Peyer's patch (tissue), 4 donors: Measurements from ENCODE around the gene ZNF75A. TPM values are rescaled to one million over a fixed set of nuclear protein-coding genes. Genes with fewer than 3 reads are reported as not detected.

Experiments
- DNase-seq, 3 donors: peaks; one replicate each; pipeline ENCODE4 v3.0.0-alpha.2; 2017 to 2019
- H3K27ac ChIP-seq, 4 donors: fragments of 200-600 bp; sonication (generic); one replicate each; pipeline ENCODE4 v1.5.1; 2016 to 2019
- H3K27me3 ChIP-seq, 2 donors: fragments of 200-600 bp; sonication (generic); one replicate each; pipeline ENCODE4 v1.5.1; 2019
- H3K36me3 ChIP-seq, 3 donors: fragments of 200-600 bp; sonication (generic); one replicate each; pipeline ENCODE4 v1.5.1; 2016 to 2019
- H3K4me1 ChIP-seq, 4 donors: fragments of 200-600 bp; sonication (generic); one replicate each; pipeline ENCODE4 v1.5.1; 2016 to 2019
- H3K4me3 ChIP-seq, 4 donors: fragments of 200-600 bp; sonication (generic); 1 replicate in 3 of 4; 2 replicates in 1 of 4; pipeline ENCODE4 v1.5.1; 2016 to 2019; ENCODE audit warnings: mild to moderate bottlenecking in 1 of 4
- H3K9me3 ChIP-seq, 4 donors: fragments of 200-600 bp; sonication (generic); one replicate each; pipeline ENCODE4 v1.5.1; 2016 to 2019; ENCODE audit warnings: mild to moderate bottlenecking in 1 of 4
- CTCF ChIP-seq, 6 experiments: fragments of 450-650 bp in 4 of 6; fragments of 200-600 bp in 2 of 6; sonication (generic) in 1 of 6; IDR thresholded peaks; one replicate each; pipeline ENCODE4 v1.5.1; 2017 to 2019; ENCODE audit warnings: antibody characterized with exemption in 6 of 6, mild to moderate bottlenecking in 3 of 6, moderate library complexity in 1 of 6
- POLR2A ChIP-seq, 2 donors: fragments of 450-650 bp; IDR thresholded peaks; one replicate each; pipeline ENCODE4 v1.5.1; 2017; ENCODE audit warnings: antibody characterized with exemption in 2 of 2, mild to moderate bottlenecking in 2 of 2, moderate library complexity in 2 of 2
- total RNA-seq, 4 donors: library from RNA; depleted of rRNA; stranded (reverse); fragments of >200 nt; gene quantifications; one replicate each; pipeline ENCODE4 v1.1.0, GENCODE V29; 2016

The ZNF75A gene
- total RNA-seq, 4 donors from 2014 or later, result 19.3 to 56.9 (median 41.6) TPM

- Histone ChIP-seq H3K4me1 (no peaks in the 10 kb centered on the region), H3K36me3 (no peaks in the 10 kb centered on the region), H3K27ac (no peak overlapping the region), H3K4me3 (no peak overlapping the region), H3K9me3 (no peaks in the 10 kb centered on the region), H3K27me3 (no peaks in the 10 kb centered on the region)
- DNase-seq, result no peak
- TF ChIP-seq CTCF (IDR thresholded peaks at IDR 0.05), result no peak
- TF ChIP-seq POLR2A (IDR thresholded peaks at IDR 0.05), result no peak
Measured at GRCh38 chr16:3348547-3349167, 43.4 kb downstream of the ZNF75A start.

GRCh38 chr16:3349175-3349574, 43.9 kb downstream of the ZNF75A start:
- Histone ChIP-seq H3K9me3 (no peaks in the 10 kb centered on the region), H3K4me3 (no peak overlapping the region), H3K4me1 (no peaks in the 10 kb centered on the region), H3K27ac (no peak overlapping the region), H3K36me3 (no peaks in the 10 kb centered on the region), H3K27me3 (no peaks in the 10 kb centered on the region)
- DNase-seq, result no peak
- TF ChIP-seq CTCF (IDR thresholded peaks at IDR 0.05) (no peak), POLR2A (IDR thresholded peaks at IDR 0.05) (no peak)

GRCh38 chr16:3355589-3355988, 50.3 kb downstream of the ZNF75A start, which contains the start of gene OR2C1:
Gene OR2C1 (plus strand): TSS chr16:3355889. CDS start chr16:3355941, 52 bp downstream.
- no peaks in the 10 kb centered on the region for H3K4me1 ChIP-seq
- no peak within 1 kb of the TSS for H3K27ac ChIP-seq
- H3K27me3 ChIP-seq, result no peaks in the 10 kb centered on the region
- H3K4me3 ChIP-seq, result no peak within 1 kb of the TSS
- H3K9me3 ChIP-seq, result no peaks in the 10 kb centered on the region
- TF ChIP-seq CTCF (IDR thresholded peaks at IDR 0.05), result no peak
- H3K36me3 ChIP-seq, result no peaks in the 10 kb centered on the region
- no peak for DNase-seq

GRCh38 chr16:3356118-3356517, 50.8 kb downstream of the ZNF75A start:
- Histone ChIP-seq H3K27ac (no peak overlapping the region), H3K9me3 (no peaks in the 10 kb centered on the region), H3K4me3 (no peak overlapping the region), H3K4me1 (no peaks in the 10 kb centered on the region), H3K27me3 (no peaks in the 10 kb centered on the region), H3K36me3 (no peaks in the 10 kb centered on the region)
- DNase-seq, result no peak
- TF ChIP-seq CTCF (IDR thresholded peaks at IDR 0.05), result no peak
- TF ChIP-seq POLR2A (IDR thresholded peaks at IDR 0.05), result no peak

- H3K27ac ChIP-seq, result no peak overlapping the region
- no peak overlapping the region for H3K4me3 ChIP-seq
- TF ChIP-seq POLR2A (IDR thresholded peaks at IDR 0.05) (no peak), CTCF (IDR thresholded peaks at IDR 0.05) (no peak)
- H3K9me3 ChIP-seq, result peaks cover 0 to 1% (median 0%) of the 10 kb centered on the region in 4 donors
- no peaks in the 10 kb centered on the region for H3K36me3 ChIP-seq
- no peaks in the 10 kb centered on the region for H3K27me3 ChIP-seq
- H3K4me1 ChIP-seq, result no peaks in the 10 kb centered on the region
- no peak for DNase-seq
Measured at GRCh38 chr16:3358871-3359270, 53.6 kb downstream of the ZNF75A start.

- no peak overlapping the region for H3K27ac ChIP-seq
- DNase-seq, result no peak
- no peaks in the 10 kb centered on the region for H3K27me3 ChIP-seq
- no peaks in the 10 kb centered on the region for H3K4me1 ChIP-seq
- no peaks in the 10 kb centered on the region for H3K36me3 ChIP-seq
- TF ChIP-seq POLR2A (IDR thresholded peaks at IDR 0.05), result no peak
- no peak for TF ChIP-seq CTCF (IDR thresholded peaks at IDR 0.05)
- peaks cover 0 to 17% (median 1%) of the 10 kb centered on the region in 4 donors for H3K9me3 ChIP-seq
- no peak overlapping the region for H3K4me3 ChIP-seq
Measured at GRCh38 chr16:3362931-3363330, 57.6 kb downstream of the ZNF75A start.
